Ovary (tissue), 9 donors: ENCODE measurements around the gene TENM4. TPM values are rescaled to one million over a fixed set of nuclear protein-coding genes. Genes with fewer than 3 reads are reported as not detected.

ENCODE experiments used
- DNase-seq, 5 donors: peaks; one replicate each; pipeline ENCODE4 v3.0.0-alpha.2; 2019 to 2020
- H3K27ac ChIP-seq, 2 donors: fragments of 200-600 bp; one replicate each; pipeline versions ENCODE4 v1.5.1 to v1.8.0; 2019 to 2022
- H3K27me3 ChIP-seq: fragments of 200-600 bp; one replicate; pipeline ENCODE4 v1.8.0; 2022
- H3K36me3 ChIP-seq: fragments of 200-600 bp; sonication (generic); one replicate; pipeline ENCODE4 v1.5.1; 2019
- H3K4me1 ChIP-seq: one replicate; pipeline ENCODE4 v1.8.1; 2013; ENCODE audit warnings: mild to moderate bottlenecking, moderate library complexity; ENCODE audit not compliant: insufficient read depth
- H3K4me3 ChIP-seq: fragments of 200-600 bp; sonication (generic); one replicate; pipeline ENCODE4 v1.5.1; 2017
- H3K9me3 ChIP-seq, 2 donors: fragments of 200-600 bp in 1 of 2; sonication (generic) in 1 of 2; one replicate each; pipeline versions ENCODE4 v1.5.1 to v1.8.1; 2013 to 2019; ENCODE audit warnings: mild to moderate bottlenecking in 1 of 2, moderate library complexity in 1 of 2
- CTCF ChIP-seq, 3 donors: fragments of 450-650 bp in 2 of 3; fragments of 200-600 bp in 1 of 3; IDR thresholded peaks; one replicate each; pipeline versions ENCODE4 v1.5.1 to v1.8.0; 2016 to 2022; ENCODE audit warnings: antibody characterized with exemption in 3 of 3, mild to moderate bottlenecking in 1 of 3
- EP300 ChIP-seq: sonication (generic); formaldehyde crosslinking; IDR thresholded peaks from one replicate; pipeline ENCODE4 v1.6.1; 2017; ENCODE audit warnings: antibody characterized with exemption
- POLR2A ChIP-seq: fragments of 450-650 bp; IDR thresholded peaks from one replicate; pipeline ENCODE4 v1.6.1; 2017; ENCODE audit warnings: antibody characterized with exemption, mild to moderate bottlenecking, moderate library complexity
- WGBS, 3 donors: extraction: QIAGEN DNeasy Blood & Tissue Kit in 1 of 3; methylation state at CpG; one replicate each; pipeline versions ENCODE4 v1.1.5 to v1.1.7; 2013 to 2017; 5-methylcytosine and 5-hydroxymethylcytosine counted together
- intact Hi-C, 4 donors: fragments of 100-400 bp; cut with DNase I; formaldehyde crosslinking; loops; one replicate each; pipeline versions ENCODE4 v1.11.0 to v1.15.1; 2022 to 2023
- polyA plus RNA-seq, 2 donors: library from polyadenylated mRNA; stranded (reverse); fragments of 200-250 nt in 1 of 2; fragments of 350-450 nt in 1 of 2; fragmentation: Illumina TruSeq in 1 of 2; extraction: RNeasy Lipid Tissue Mini Kit (QIAGEN cat#74804) in 1 of 2; gene quantifications; one replicate each; pipeline ENCODE4 v1.2.3, GENCODE V29; 2013 to 2014
- total RNA-seq, 7 donors: library from RNA; depleted of rRNA in 2 of 7; stranded (reverse); fragments of >200 nt in 2 of 7; fragmentation: NEBNext Ultra II Directional in 3 of 7; extraction: Animal tissue kit (Norgen Biotek cat#: 25700) in 3 of 7; gene quantifications; one replicate each; pipeline versions ENCODE4 v1.1.0 to v1.2.4, GENCODE V29; 2016 to 2023
- donor health status: DM: no; HTN: no; CAD: no; lungs with moderate emphysema.
- donor health status: DM: no; HTN: no; CAD: no.
- donor health status: Bipolar disorder and iron deficiency.
- donor health status: DM: yes; HTN: yes; CAD: no.
- donor health status: DM: no; HTN: no; CAD: no.
- donor health status: DM: yes; HTN: yes; CAD: no.

The TENM4 gene
- total and polyA plus RNA-seq, 9 donors: 11.0 to 206 (median 107) TPM

- Histone ChIP-seq H3K4me1 (peaks cover 16% of the 10 kb centered on the region), H3K27ac (peak overlapping the region in 1 of 2 donors; percentile 53), H3K4me3 (no peak overlapping the region), H3K9me3 (no peaks in the 10 kb centered on the region), H3K36me3 (no peaks in the 10 kb centered on the region), H3K27me3 (no peaks in the 10 kb centered on the region)
- 28 to 48% (median 41%) methylated on average over 4 of the region's 4 CpGs for WGBS, 3 donors
- TF ChIP-seq CTCF (IDR thresholded peaks at IDR 0.05) (no peak), EP300 (no peak), POLR2A (no peak)
- DNase-seq: no peak
- intact Hi-C loops: loop anchor here in 1 of 4 donors (5.0 kb wide), 1 partner anchor 1558 kb away; no protein-coding TSS in a partner anchor
Observed at GRCh38 chr11:79304599-79305212, 136.1 kb downstream of the TENM4 start.

- DNase-seq: no peak
- Histone ChIP-seq H3K27ac (no peak overlapping the region), H3K9me3 (no peaks in the 10 kb centered on the region), H3K36me3 (no peaks in the 10 kb centered on the region), H3K27me3 (no peaks in the 10 kb centered on the region), H3K4me1 (peaks cover 4% of the 10 kb centered on the region), H3K4me3 (no peak overlapping the region)
- WGBS, 3 donors: 22 to 69% (median 65%) methylated on average over 3 of the region's 3 CpGs
- intact Hi-C loops: no loop called here
- TF ChIP-seq POLR2A (no peak), EP300 (no peak), CTCF (IDR thresholded peaks at IDR 0.05) (no peak)
Observed at GRCh38 chr11:79296141-79296540, 144.7 kb downstream of the TENM4 start.

- TF ChIP-seq EP300: no peak
- no peak for TF ChIP-seq POLR2A
- no peak for TF ChIP-seq CTCF (IDR thresholded peaks at IDR 0.05)
- intact Hi-C loops: no loop called here
- no peaks in the 10 kb centered on the region for H3K27me3 ChIP-seq
- peaks cover 7% of the 10 kb centered on the region for H3K4me1 ChIP-seq
- no peak overlapping the region for H3K4me3 ChIP-seq
- no peaks in the 10 kb centered on the region for H3K36me3 ChIP-seq
- H3K27ac ChIP-seq: no peak overlapping the region
- 86 to 93% (median 92%) methylated on average over 8 of the region's 8 CpGs for WGBS, 3 donors
- DNase-seq: no peak
- H3K9me3 ChIP-seq: no peaks in the 10 kb centered on the region
Observed at GRCh38 chr11:79294845-79295731, 145.7 kb downstream of the TENM4 start.

GRCh38 chr11:79291948-79292347 lies 148.9 kb downstream of the TENM4 start:
- 77 to 86% (median 86%) methylated on average over 4 of the region's 4 CpGs for WGBS, 3 donors
- no peaks in the 10 kb centered on the region for H3K27me3 ChIP-seq
- no peaks in the 10 kb centered on the region for H3K36me3 ChIP-seq
- no peak overlapping the region for H3K4me3 ChIP-seq
- H3K9me3 ChIP-seq: no peaks in the 10 kb centered on the region
- peaks cover 7% of the 10 kb centered on the region for H3K4me1 ChIP-seq
- DNase-seq: no peak
- no peak for TF ChIP-seq POLR2A
- no peak for TF ChIP-seq CTCF (IDR thresholded peaks at IDR 0.05)
- no peak for TF ChIP-seq EP300
- no peak overlapping the region for H3K27ac ChIP-seq
- intact Hi-C loops: no loop called here
